GM21515 (cell line): Measurements from ENCODE around the gene SDK1.
"Not testable (repeated sequence)": the region's sequence is repeated elsewhere in the genome, so short reads cannot be mapped to it uniquely, and the experiment has no call there.

Source experiments
- ATAC-seq: cut with Tn5 transposase; IDR thresholded peaks from one replicate; pipeline ENCODE4 v1.9.1; 2021; ENCODE audit not compliant: unreplicated experiment

SDK1 gene

DNA sequence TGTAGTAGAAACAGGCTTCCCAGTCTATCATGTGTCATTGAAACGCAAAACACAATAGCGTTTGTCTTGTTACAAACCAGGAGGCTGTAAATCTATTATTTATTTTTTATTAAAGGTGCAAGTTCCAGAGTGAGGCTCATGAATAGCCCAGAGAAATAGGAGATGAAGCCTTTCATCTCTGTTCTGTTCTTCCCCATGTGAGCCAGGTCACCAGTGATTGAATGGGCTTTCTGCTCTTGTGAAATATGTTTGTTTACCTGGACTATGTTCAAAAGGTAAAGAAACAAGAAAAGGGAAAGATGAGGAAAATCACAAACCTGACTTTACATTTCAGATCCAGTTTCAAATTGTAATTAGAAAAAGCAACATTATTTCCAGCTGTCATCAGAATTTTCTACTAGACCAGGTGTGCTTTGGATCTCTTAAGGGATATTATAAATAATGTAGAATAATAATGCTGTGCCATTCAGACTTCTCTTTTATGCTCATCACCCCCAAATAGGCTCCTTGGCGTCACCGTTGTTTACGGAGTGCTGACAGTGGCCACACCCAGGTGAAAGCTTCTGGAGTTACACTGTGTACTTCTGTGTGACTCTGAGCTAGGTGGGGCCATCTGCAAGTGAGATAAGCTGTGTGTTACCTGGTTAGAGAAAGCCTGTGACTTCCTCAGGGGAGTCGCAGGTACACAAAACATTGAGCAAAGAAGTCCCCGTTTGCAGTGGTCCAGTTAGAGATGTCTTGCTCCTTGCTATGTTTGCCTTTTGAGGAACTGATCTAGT lies 274.9 kb downstream of the SDK1 start:
- ATAC-seq = no peak

DNA sequence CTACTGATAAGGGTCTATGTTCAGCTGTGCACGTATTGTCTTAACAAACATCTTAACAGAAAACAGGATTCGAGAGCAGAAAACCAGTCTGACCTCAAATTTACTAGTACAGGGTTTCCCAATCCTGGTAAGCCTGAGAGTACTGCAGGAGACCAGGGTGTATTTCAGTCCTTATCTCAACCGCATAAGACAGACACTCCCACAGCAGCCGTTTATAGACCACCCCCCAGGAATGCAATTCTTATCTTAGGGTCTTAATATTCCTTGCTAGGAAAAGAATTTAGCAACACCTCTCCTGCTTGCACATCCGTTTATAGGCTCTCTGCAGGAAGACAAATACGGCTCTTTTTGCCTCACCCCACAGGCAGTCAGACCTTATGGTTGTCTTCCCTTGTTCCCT lies 277.3 kb downstream of the SDK1 start:
- no peak for ATAC-seq

DNA sequence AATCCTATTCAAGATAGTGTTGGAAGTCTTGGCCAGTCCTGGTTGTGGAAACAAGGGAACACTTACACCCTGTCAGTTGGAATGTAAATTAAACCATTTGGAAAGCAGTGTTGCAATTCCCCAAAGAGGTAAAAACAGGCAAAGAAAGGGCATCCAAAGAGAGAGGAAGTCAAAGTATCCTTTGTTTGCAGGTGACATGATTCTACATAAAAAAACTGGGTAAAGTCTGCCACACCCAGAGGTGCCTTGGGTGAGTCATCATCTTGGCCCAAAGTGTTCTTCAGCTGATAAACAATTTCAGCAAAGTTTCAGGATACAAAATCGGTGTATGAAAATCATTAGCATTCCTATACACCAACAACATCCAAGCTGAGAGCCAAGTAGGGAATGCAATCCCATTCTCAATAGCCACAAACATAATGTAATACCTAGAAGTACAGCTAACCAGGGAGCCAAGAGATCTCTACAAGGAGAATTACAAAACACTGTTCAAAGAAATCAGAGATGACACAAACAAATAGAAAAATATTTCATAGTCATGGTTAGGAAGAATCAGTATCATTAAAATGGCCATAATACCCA lies 278.7 kb downstream of the SDK1 start:
- no peak for ATAC-seq

DNA sequence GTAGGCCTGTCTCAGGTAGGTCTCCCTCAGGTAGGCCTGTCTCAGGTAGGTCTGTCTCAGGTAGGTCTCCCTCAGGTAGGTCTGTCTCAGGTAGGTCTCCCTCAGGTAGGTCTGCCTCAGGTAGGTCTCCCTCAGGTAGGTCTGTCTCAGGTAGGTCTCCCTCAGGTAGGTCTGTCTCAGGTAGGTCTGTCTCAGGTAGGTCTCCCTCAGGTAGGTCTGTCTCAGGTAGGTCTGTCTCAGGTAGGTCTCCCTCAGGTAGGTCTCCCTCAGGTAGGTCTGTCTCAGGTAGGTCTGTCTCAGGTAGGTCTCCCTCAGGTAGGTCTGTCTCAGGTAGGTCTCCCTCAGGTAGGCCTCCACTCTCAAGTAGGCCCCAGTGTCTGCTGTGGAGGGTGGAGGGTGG lies 281.1 kb downstream of the SDK1 start:
- not testable (repeated sequence) for ATAC-seq

DNA sequence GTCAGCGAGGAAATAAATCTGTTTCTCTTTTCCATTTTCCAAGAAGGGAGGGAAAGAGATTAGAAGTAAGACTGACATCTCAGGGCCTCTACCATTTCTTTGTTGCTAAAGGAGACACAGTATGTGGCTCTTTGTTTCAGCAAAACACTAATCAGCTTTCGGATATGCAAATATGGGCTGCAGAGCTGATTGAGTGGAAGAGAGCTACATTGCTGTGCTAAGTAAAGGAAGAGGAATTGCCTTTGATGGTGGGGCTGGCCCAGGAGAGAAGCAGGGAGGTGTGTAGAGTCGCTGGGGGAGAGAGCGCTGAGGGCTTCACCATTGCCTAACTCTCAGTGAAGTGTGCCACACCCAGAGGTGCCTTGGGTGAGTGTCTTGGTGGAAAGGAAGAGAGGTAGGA lies 284.8 kb downstream of the SDK1 start:
- ATAC-seq = no peak

DNA sequence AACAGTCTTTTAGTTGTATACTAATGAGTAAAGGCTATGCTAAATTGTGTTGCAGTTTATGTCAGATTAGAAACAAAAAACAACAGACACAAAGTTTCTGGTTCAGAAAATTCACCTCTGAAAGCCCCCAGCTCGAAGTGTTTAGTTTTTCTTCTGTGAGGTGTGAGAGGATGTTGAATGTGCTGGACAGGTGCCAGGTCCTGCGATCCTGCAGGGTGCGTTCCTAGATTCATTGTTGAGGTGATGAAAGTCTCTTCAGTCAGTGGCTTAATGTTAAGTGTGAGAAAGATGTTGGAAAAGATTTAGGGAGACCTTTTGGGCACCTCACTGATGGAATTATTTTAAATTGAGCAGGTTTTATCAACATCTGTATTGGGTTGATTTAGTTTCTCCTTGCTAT lies 287.3 kb downstream of the SDK1 start:
- no peak for ATAC-seq

DNA sequence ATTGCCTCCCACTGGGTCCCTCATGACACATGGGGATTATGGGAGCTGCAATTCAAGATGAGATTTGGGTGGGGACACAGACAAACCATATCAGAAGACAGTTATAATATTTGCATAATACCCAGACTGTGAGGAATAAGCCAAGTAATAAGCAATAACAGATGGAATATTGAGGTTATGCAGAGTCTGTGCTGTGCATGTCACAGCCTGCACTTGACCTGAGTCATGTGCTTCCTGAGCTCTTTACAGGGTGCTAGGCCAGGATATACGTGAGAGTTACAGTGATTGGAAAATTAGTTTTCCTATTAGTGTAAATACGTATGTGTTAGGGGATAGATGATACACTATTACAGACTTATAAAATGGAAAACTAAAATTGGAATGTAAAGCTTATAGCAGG lies 288.7 kb downstream of the SDK1 start:
- ATAC-seq = no peak

DNA sequence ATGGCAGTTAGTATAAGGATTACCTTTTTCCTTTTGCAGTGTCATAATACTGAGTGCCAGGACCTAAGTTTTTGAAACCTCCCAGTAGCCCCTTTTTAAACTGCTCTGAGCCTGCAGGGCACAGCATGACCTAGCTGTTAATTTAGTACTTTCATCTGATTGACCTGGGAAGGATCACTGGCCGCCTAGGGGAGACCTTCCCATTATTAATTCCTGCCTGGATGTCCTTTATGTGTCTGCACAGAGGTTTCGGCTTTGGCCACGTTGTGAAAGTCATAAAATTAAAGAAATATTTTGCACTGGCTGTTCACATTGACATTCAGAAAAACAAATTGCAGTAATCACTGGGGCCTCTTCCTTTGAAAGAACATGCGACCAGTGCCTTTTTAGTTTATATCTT lies 290.2 kb downstream of the SDK1 start:
- ATAC-seq = no peak

DNA sequence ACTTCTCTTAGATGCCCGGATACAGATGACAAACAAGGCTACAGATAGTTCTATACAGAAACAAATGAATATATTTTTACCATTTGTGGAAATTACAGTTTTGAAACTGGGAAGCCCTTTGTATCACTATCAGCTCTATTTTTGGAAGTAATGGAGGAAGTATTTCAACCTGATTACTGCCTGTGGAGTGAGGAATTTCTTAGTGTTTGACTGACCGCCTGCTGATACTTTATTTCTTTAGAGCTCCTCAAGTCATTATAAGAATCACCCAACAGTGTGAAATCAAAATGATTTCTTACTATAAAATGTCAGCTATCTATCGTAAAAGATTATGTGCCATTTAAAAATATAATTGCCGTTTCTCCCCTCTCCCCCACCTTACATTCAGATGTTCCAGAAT lies 290.9 kb downstream of the SDK1 start:
- no peak for ATAC-seq

DNA sequence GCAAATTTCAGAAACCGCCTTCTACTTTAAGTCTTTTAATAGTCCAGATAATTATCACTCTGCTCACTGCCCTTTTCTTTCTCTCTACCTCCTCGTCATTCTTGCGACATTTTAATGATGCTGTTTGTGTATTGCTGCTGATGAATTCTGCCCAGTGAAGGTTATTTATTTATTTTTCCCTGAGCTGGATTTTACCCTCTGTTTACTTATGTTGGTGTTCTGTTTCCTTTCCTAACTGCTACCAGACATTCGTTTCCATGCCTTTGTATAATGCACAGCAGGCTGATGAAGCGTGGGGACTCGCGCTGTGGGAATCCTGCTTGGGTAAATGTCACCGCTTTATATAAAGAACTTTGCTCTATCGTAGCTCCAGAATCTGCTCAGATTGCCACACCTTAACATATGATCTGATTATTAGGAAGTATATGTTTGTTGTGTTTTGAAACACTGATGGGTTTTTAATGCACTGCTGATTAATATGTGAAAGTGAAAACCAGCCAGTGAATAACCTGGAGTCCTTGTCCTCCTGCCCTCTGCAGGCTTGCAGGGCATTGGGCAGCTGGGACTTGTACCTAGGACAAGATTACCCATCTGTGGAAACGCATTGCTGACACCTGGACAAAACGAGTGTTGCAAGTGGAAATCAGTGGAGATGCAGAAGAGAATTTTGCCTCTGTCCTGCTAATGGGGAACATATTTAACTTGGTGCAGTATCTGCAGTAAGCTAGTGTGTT lies 291.5 kb downstream of the SDK1 start:
- ATAC-seq = no peak

DNA sequence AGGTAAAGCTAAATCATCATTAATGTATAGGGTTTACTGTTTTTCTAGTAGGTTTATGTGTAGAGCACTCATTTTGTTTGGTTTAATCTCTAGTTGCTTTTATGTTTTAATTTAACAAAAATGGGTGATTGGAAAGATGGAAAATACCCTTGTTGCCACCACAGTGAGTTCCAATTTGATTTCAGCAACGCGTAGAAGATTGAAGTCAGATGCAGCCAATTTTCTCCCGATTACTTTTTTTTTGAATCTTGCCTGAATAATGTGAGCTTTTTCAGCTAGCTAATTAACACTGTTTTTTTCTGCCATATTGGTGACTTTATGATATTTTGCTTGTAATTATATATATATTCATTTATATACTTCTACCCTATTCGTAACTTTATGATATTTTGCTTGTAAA lies 293.8 kb downstream of the SDK1 start:
- ATAC-seq = no peak

DNA sequence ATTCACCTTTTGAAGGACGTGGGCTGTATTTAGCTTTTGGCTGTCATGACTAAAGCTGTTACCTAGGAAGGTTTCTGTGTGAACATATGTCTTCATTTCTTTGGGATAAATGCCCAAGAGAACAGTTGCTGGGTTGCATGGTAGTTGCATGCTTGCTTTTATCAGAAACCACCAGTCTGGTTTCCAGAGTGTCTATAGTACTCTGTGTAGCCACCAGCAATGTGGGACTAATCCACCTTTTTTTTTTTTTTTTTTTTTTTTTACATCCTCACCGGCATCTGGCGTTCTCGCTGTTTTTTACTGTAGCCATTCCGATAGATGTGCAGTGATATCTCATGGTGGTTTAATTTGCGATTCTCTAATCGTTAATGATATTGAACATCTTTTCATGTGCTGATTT lies 297.8 kb downstream of the SDK1 start:
- ATAC-seq = no peak

DNA sequence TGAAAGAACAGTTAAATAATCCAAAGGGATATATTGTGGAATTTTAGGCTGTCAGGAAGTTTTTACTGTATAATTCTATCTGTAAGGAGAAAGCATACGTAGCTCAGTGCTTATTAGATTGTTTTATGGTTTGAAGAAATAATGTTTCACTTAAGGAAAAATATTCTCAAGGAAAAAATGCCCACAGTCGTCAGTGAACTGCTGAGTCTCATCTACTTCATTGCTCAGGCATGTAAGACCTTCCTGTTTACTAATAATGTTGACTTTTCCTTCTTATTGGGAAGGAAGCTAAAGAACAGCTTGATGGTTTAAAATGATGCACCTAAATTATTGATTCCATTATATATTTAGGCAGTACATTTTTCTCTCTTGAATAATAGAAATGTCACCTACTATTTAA lies 304.2 kb downstream of the SDK1 start:
- ATAC-seq = no peak

DNA sequence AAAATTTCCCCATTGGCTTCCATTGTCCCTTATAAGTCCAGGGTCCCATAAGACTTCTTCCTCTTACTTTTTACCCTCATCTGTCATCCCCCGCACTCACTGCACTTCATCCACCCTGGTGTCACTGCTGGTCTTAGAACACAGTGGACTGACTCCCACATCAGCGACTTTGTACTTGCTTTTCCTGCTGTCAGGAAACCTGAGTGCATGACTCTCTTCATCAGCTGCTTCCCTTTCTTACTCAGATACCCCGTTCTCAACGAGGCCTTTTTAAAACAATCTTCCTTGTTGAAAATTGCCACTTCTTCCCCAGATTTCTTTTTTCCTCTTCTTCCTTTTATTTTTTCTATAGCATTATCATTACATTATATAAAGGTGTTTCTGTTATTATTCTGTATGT lies 305.4 kb downstream of the SDK1 start:
- ATAC-seq = no peak

DNA sequence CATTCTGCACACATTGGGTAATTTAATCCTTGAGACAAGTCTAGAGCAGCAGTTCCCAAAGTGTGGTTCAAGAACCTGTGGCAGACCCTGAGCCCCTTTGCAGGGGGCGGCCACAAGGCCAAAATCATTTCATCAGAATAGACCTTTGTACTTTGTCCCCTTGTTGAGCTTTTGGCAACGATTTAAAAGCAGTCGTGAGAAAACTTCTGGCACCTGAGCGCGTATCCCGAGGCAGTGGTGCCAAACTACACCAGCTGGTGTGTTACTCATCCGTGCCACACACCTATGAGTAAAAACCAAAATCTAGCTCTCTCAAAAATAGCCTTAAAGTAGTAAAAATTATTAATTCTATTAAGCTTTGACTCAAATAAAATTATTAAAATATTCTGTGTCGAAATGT lies 306.8 kb downstream of the SDK1 start:
- no peak for ATAC-seq

DNA sequence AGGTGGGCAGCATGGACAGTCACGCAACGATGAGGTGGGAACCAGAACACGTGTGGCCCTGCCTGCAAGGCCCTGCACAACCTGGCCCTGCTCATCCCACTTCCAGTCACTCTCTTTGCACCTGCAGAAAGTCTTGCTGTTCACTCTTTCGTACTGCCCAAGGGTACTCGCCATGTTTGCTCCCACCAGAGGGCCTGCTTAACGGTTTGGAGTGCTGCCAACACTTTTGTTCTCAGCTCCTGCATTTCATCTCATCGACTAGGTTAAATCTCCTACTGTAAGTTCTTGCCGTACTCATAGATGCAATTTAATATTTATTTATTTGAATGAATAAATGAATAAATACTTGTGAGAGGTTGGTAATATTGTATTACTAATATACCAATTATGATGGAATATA lies 315.3 kb downstream of the SDK1 start:
- ATAC-seq = no peak

DNA sequence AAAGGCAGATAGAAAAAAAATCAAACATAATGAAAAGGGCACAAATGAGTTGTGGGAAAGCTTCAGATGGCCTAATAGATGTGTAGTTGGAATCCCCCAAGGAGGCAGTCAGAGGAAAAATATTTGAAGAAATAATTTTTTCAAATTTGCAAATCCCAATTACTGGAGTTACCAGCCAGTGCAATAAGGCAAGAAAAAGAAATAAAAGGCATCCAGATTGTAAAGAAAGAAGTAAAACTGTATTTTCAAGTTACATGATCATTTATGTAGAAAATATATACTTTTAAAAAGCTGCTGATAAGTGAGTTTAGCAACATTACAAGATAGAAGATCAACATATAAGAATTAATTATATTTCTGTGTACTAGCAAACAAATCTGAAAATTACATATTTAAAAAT lies 329.0 kb downstream of the SDK1 start:
- no peak for ATAC-seq

DNA sequence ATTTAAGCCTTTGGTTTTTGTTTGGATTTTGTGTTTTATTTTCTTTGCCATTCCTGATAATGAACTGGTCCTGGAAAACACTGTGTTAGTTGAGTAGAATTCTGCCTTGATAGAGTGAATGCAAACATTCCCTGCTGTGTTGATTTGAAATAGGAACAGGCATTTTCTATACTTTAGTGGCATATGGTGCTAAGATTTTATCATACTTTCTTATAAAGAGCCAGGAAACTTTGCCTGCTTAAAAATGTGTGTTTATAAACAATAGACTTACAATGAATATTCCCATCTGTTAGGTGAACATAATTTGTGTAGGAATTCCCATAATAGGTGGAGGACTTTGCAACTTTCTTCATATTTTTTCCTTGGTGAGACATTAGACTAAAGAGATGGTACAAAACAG lies 333.3 kb downstream of the SDK1 start:
- ATAC-seq = no peak

DNA sequence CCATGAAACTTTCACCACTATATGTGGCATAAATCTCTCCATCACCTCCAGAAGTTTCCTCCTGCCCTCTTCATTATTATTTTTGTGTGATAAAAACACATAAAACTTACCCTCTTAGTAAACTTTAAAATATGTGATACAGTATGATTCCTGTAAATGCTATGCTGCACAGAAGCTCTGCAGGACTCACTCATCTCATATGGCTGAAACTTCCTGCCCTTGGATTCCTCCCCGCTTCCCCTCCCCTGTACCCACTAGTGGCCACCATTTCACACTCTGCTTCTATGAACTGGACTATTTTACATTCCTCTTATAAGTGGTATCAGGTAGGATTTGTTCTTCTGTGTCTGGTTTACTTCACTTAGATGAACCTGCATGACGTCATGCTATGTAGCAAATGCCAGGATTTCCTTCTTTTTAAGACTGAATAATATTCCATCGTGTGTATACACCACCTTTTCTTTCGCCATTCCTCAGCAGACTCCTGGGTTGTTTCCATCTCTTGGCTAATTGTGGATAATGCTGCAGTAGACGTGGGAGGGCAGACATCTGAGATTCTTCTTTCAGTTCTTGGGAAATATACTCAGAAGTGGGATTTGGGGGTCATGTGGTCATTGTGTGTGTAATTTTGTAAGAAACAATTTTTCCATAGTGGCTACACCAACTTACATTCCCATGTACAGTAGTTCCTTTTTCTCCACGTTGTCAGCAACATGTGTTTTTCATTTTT lies 335.2 kb downstream of the SDK1 start:
- no peak for ATAC-seq

DNA sequence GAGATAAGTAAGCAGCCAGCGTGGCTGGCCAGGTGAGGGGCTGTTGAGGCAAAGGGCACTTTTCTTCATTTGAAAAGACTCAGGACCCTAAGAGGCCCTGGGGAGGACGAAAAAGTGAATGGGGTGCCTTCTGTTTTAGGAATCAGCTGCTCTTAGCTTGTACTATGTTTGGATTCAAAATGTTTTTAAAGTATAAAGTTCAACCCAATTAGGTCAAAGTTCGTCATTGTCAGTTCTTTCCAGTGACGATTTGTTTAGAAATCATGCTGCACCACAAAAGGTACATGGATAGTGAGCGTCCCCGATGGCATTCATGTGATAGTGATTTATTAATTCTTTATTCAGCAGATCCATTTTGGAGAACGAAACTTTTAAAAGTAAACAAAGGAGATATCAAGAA lies 338.2 kb downstream of the SDK1 start:
- no peak for ATAC-seq

DNA sequence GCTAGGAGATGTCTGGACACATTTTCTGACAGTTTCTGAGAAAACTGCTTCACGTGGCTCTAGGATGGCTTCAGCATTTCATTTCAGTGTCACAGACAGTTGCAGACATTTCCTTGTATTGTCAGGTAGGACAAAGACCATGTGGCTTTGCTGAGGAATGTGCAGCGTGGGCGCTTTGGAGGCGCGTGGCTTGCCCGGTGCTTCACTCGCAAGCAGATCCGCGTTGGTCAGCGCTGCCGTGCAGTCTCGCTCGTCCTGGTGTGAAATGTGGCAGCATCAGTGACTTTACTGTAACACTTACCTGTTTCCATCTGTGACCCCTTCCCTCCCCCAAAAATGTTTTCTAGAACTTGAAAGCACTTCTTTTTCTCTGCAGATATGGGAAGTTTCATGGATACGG lies 340.5 kb downstream of the SDK1 start:
- no peak for ATAC-seq

DNA sequence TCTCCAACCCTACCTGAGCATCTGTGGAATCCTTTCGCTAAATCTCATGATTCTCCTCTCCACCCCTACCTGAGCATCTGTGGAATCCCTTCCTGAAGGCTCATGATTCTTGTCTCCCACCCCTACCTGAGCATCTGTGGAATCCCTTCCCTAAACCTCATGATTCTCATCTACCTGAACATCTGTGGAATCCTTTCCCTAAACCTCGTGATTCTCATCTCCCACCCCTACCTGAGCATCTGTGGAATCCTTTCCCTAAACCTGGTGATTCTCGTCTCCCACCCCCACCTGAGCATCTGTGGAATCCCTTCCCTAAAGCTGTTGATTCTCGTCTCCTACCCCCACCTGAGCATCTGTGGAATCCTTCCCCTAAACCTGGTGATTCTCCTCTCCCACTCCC lies 342.0 kb downstream of the SDK1 start:
- ATAC-seq = no peak
